Parathyroid adenoma (tissue), 2 donors: Measurements from ENCODE around the gene CCDC12.

Experiments
- H2AFZ ChIP-seq: fragments of 300-600 bp; sonication (generic); one replicate; pipeline ENCODE4 v1.7.0; 2017; ENCODE audit warnings: antibody characterized with exemption, mild to moderate bottlenecking
- H3K27ac ChIP-seq: fragments of 300-600 bp; sonication (generic); one replicate; pipeline ENCODE4 v1.7.0; 2017
- H3K27me3 ChIP-seq: fragments of 300-600 bp; sonication (generic); one replicate; pipeline ENCODE4 v1.7.0; 2017; ENCODE audit warnings: low read length; ENCODE audit not compliant: control insufficient read depth, insufficient read depth
- H3K36me3 ChIP-seq: fragments of 300-600 bp; sonication (generic); one replicate; pipeline ENCODE4 v1.7.0; 2017; ENCODE audit warnings: low read length; ENCODE audit not compliant: control insufficient read depth, insufficient read depth
- H3K4me1 ChIP-seq: fragments of 300-600 bp; sonication (generic); one replicate; pipeline ENCODE4 v1.7.0; 2017; ENCODE audit warnings: control low read depth
- H3K4me2 ChIP-seq: fragments of 300-600 bp; sonication (generic); one replicate; pipeline ENCODE4 v1.7.0; 2017; ENCODE audit warnings: low read length
- H3K4me3 ChIP-seq: fragments of 300-600 bp; sonication (generic); one replicate; pipeline ENCODE4 v1.7.0; 2017; ENCODE audit warnings: low read depth, low read length
- H3K79me2 ChIP-seq: fragments of 300-600 bp; sonication (generic); one replicate; pipeline ENCODE4 v1.7.0; 2017; ENCODE audit warnings: control low read depth
- H3K9ac ChIP-seq: fragments of 300-600 bp; sonication (generic); one replicate; pipeline ENCODE4 v1.7.0; 2017; ENCODE audit warnings: mild to moderate bottlenecking
- H3K9me3 ChIP-seq: fragments of 300-600 bp; sonication (generic); one replicate; pipeline ENCODE4 v1.7.0; 2017; ENCODE audit warnings: low read length; ENCODE audit not compliant: control insufficient read depth
- TF ChIP-seq, protein P1 (sequence below): fragments of 300-600 bp; sonication (generic); IDR thresholded peaks from one replicate; pipeline ENCODE4 v1.7.0; 2017; ENCODE audit warnings: antibody characterized with exemption, mild to moderate bottlenecking
- donor health status: primary hyperparathyroidism.

Gene CCDC12

DNA sequence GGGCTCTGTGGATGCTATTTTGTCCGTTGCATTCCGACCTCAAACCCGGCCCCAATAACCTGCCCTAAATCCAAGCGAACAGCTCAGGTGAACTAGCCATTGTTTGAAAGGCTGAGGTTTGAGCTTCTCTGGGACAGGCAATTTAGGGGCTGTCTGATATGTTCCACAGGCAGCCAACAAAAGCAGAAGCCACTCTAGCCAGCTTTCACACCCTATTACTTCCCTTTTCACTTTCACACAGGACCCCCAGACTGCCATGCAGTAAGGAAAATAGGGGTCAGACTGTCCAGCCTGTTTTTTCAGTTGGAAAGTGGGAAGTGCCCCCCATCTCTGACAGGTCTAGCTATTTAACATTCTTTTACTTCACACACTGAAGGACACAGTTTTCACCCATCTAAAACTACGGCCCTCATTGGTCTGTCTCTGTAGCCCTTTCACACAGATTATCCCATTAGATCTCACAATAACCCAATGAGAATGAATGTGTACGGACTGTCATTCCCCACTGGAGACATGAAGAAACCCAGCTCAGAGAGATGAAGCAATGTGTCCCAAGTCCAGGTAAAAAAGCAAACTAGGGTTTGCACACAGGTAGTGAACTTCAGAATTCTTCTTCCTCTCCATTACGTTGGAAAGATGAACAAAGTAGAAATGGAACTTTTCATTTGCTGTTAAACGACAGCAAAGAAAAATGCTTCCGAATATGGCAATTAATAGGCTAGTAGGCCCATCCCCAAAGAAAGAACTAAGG, 1.9 kb downstream of the CCDC12 start:
- Histone ChIP-seq H2AFZ (no peak overlapping the region), H3K79me2 (peaks cover 55% of the 10 kb centered on the region), H3K36me3 (no peaks in the 10 kb centered on the region), H3K27me3 (no peaks in the 10 kb centered on the region), H3K4me2 (no peak overlapping the region), H3K4me1 (peaks cover 28% of the 10 kb centered on the region), H3K4me3 (no peak overlapping the region), H3K9ac (no peak overlapping the region), H3K9me3 (no peaks in the 10 kb centered on the region), H3K27ac (no peak overlapping the region)
- TF ChIP-seq, protein P1, sequence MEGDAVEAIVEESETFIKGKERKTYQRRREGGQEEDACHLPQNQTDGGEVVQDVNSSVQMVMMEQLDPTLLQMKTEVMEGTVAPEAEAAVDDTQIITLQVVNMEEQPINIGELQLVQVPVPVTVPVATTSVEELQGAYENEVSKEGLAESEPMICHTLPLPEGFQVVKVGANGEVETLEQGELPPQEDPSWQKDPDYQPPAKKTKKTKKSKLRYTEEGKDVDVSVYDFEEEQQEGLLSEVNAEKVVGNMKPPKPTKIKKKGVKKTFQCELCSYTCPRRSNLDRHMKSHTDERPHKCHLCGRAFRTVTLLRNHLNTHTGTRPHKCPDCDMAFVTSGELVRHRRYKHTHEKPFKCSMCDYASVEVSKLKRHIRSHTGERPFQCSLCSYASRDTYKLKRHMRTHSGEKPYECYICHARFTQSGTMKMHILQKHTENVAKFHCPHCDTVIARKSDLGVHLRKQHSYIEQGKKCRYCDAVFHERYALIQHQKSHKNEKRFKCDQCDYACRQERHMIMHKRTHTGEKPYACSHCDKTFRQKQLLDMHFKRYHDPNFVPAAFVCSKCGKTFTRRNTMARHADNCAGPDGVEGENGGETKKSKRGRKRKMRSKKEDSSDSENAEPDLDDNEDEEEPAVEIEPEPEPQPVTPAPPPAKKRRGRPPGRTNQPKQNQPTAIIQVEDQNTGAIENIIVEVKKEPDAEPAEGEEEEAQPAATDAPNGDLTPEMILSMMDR, result no peak

DNA sequence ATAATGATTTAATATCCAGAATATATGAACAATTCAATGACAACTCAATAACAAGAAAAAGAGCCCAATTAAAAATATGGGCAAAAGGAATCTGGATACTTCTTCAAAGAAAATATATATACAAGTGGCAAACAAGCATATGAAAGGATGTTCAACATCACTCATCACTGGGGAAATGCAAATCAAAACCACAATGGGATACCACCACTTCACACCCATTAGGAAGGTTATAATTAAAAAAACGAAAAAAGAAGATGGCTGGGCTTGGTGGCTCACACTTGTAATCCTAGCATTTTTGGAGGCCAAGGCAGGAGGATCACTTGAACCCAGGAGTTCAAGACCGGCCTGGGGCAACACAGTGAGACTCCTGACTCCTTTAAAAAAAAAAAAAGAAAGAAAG, 4.1 kb downstream of the CCDC12 start:
- Histone ChIP-seq H3K27me3 (no peaks in the 10 kb centered on the region), H3K79me2 (peaks cover 73% of the 10 kb centered on the region), H3K9me3 (no peaks in the 10 kb centered on the region), H2AFZ (no peak overlapping the region), H3K4me2 (no peak overlapping the region), H3K4me3 (no peak overlapping the region), H3K4me1 (peaks cover 23% of the 10 kb centered on the region), H3K36me3 (no peaks in the 10 kb centered on the region), H3K9ac (no peak overlapping the region), H3K27ac (no peak overlapping the region)
- TF ChIP-seq, protein P1, result no peak

DNA sequence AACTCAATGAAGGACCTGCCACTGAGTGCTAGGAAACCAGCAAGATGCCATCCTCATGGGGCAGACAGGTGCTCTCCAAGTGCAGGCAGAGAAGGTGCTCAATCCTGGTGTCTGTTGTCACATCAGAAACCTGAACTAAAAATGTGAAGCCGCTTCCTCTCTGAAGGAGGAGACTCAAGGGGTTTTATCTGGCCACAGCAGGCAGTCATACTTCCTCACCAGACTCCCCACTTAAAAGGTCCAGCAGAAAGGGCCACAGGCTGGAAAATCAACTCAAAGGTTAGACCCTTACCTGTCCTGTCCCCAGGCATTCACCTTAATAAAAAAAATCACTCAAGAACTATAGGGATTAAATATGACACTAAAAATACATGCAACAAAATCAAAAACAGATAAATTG, 4.8 kb downstream of the CCDC12 start:
- TF ChIP-seq, protein P1, result no peak
- Histone ChIP-seq H3K4me2 (no peak overlapping the region), H3K4me3 (no peak overlapping the region), H3K9ac (no peak overlapping the region), H3K4me1 (peaks cover 25% of the 10 kb centered on the region), H3K9me3 (no peaks in the 10 kb centered on the region), H3K79me2 (peaks cover 80% of the 10 kb centered on the region), H3K27ac (no peak overlapping the region), H3K36me3 (no peaks in the 10 kb centered on the region), H2AFZ (no peak overlapping the region), H3K27me3 (no peaks in the 10 kb centered on the region)

DNA sequence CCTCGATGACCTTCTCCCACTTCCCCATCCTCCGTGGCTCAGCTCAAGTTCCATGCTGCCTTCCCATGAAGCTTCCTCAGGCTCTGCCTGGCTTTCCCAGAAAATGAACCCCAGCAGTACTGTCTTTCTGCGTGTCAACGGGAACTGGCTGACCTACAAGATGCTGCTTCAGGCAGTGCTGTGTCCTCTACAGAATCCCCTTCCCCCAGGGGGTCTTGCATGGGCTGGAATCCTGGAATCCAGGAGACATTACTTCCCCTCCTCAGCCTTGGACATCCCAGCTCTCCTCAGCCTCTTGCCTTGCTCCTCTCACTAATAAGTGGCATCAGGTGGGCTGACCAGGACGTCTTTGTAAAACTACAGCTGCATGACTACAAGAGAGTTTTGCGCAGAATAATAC, 5.4 kb downstream of the CCDC12 start:
- Histone ChIP-seq H3K4me3 (no peak overlapping the region), H3K4me2 (peak overlapping the region; percentile 3), H3K4me1 (peaks cover 25% of the 10 kb centered on the region), H3K79me2 (peaks cover 82% of the 10 kb centered on the region), H3K36me3 (no peaks in the 10 kb centered on the region), H2AFZ (no peak overlapping the region), H3K9ac (no peak overlapping the region), H3K27ac (peak overlapping the region; percentile 40), H3K9me3 (no peaks in the 10 kb centered on the region), H3K27me3 (no peaks in the 10 kb centered on the region)
- TF ChIP-seq, protein P1, result no peak
